ENCODE measurements around the gene HEXIM1. TPM values are rescaled to one million over a fixed set of nuclear protein-coding genes. Genes with fewer than 3 reads are reported as not detected.

Gene HEXIM1
- total RNA-seq, 2 experiments from 2014 or later = 50.5 to 50.9 TPM

DNA sequence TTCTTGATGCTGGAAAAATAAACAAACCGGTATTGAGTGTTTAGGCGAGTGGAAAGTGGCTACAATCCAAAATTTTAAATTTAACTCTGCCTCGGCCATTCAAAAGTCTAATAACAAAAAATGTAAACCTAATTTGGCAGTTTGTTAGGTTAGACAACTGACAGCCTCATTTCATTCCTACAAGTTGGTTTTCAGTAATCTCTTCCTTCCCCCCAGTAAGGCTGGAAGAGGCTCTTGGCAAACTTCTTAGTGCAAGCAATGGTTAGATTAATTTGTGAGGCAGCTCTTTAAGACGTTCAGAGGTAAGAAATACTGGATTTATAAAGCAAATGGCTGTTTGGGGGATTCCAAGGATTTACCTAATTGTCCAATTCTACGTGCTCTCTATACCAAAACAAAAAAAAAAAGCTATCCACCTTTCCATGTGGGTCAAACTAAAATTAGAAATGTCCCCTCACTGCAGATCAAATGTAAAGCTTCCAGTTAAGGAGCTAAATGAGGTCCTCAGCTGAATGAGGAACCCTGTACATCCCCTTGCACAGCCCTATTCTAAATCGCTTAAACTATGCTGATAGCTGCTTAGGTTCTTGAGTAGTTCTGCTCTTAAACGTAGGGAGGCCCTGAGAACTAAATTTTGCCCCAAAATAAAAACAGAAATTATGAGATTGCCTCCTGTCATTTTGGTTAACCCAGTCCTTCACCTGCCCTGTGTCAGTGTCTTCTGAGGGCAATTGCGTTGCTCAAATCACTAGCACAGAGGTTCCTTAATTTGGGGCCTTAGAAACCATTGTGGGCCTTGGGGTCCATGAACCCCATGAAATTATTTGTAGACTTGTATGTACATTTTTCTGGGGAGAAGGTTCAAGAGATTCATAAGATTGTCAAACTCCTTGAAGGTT, 2.9 kb downstream of the HEXIM1 start:
- Histone ChIP-seq H3K36me3 (ENCODE audit: insufficient read depth, low read length) (peaks cover 3% of the 10 kb centered on the region), H3K4me1 (ENCODE audit: insufficient read depth, low read length) (peaks cover 50% of the 10 kb centered on the region), H3K4me3 (ENCODE audit: low read length) (peak overlapping the region; percentile 94), H3K27ac (ENCODE audit: low read depth in 1 of 2, low read length in 2 of 2) (peak overlapping the region; percentile 45 to 70), H3K9me3 (ENCODE audit: control insufficient read depth in 1 of 2, insufficient read depth in 1 of 2, low read length in 2 of 2) (no peaks in the 10 kb centered on the region), H3K27me3 (ENCODE audit: control insufficient read depth in 1 of 2, insufficient read depth in 2 of 2, low read length in 2 of 2) (no peaks in the 10 kb centered on the region)
- ChIA-PET CTCF (interaction anchor here (0.5 to 6.4 kb wide), 17 partner anchors 7 to 164 kb away, joined by 3 to 168 read pairs (median 5); partner anchors contain the start of genes ACBD4, HEXIM2 and PLCD3), POLR2A (interaction anchor here (0.6 to 10.9 kb wide), 16 partner anchors 9 to 260 kb away, joined by 3 to 630 read pairs (median 18); partner anchors contain the start of genes ACBD4, FMNL1, HEXIM2 and MAP3K14)
- peak in 1 of 14 experiments; percentile 44 for DNase-seq
- H3K4me1 Mint-ChIP-seq (ENCODE audit: low read depth) = peaks cover 58% of the 10 kb centered on the region
- peak overlapping the region; percentile 76 for H3K4me3 Mint-ChIP-seq
- peak overlapping the region; percentile 99 for H3K27ac Mint-ChIP-seq
- no peak for ATAC-seq (ENCODE audit: poor library complexity)
- TF ChIP-seq, protein P1, sequence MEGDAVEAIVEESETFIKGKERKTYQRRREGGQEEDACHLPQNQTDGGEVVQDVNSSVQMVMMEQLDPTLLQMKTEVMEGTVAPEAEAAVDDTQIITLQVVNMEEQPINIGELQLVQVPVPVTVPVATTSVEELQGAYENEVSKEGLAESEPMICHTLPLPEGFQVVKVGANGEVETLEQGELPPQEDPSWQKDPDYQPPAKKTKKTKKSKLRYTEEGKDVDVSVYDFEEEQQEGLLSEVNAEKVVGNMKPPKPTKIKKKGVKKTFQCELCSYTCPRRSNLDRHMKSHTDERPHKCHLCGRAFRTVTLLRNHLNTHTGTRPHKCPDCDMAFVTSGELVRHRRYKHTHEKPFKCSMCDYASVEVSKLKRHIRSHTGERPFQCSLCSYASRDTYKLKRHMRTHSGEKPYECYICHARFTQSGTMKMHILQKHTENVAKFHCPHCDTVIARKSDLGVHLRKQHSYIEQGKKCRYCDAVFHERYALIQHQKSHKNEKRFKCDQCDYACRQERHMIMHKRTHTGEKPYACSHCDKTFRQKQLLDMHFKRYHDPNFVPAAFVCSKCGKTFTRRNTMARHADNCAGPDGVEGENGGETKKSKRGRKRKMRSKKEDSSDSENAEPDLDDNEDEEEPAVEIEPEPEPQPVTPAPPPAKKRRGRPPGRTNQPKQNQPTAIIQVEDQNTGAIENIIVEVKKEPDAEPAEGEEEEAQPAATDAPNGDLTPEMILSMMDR (IDR thresholded peaks at IDR 0.05) = no peak
- intact Hi-C loops (cut with DNase I, micrococcal nuclease) = no loop called here
- peaks cover 29% of the 10 kb centered on the region for H3K36me3 Mint-ChIP-seq (ENCODE audit: low read depth)
- H3K9me3 Mint-ChIP-seq = no peaks in the 10 kb centered on the region
- peaks cover 8% of the 10 kb centered on the region for H3K27me3 Mint-ChIP-seq

DNA sequence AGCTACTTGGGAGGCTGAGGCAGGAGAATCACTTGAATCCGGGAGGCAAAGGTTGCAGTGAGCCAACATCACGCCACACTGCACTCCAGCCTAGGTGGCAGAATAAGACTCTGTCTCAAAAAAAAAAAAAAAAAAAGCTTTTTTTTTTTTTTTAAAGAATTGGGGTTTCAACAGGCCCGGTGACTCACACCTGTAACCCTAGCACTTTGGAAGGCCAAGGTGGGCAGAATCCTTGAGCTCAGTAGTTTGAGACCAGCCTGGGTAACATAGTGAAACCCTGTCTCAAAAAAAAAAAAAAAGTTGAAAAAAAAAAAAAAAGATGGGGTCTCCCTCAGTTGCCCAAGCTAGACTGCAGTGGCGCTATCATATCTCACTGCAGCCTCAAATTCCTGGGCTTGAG, 6.8 kb downstream of the HEXIM1 start:
- TF ChIP-seq, protein P1 (IDR thresholded peaks at IDR 0.05) = no peak
- Mint-ChIP-seq H3K4me1 (ENCODE audit: low read depth) (peaks cover 48% of the 10 kb centered on the region), H3K36me3 (ENCODE audit: low read depth) (peaks cover 19% of the 10 kb centered on the region), H3K27me3 (no peaks in the 10 kb centered on the region), H3K9me3 (no peaks in the 10 kb centered on the region), H3K27ac (no peak overlapping the region), H3K4me3 (no peak overlapping the region)
- CTCF ChIA-PET = interaction anchor here (0.6 to 2.1 kb wide), 4 partner anchors 20 to 80 kb away, joined by 3 to 22 read pairs (median 5); partner anchors contain the start of gene ACBD4
- H3K4me3 ChIP-seq (ENCODE audit: low read length) = no peak overlapping the region
- intact Hi-C loops (cut with DNase I, micrococcal nuclease) = no loop called here
- H3K27ac ChIP-seq (ENCODE audit: low read depth in 1 of 2, low read length in 2 of 2) = no peak overlapping the region
- no peaks in the 10 kb centered on the region for H3K27me3 ChIP-seq (ENCODE audit: control insufficient read depth in 1 of 2, insufficient read depth in 2 of 2, low read length in 2 of 2)
- POLR2A ChIA-PET = interaction anchor here (0.9 to 1.2 kb wide), 2 partner anchors 17 to 19 kb away, joined by 3 to 4 read pairs; partner anchors contain the start of gene ACBD4
- peaks cover 3% of the 10 kb centered on the region for H3K36me3 ChIP-seq (ENCODE audit: insufficient read depth, low read length)
- H3K9me3 ChIP-seq (ENCODE audit: control insufficient read depth in 1 of 2, insufficient read depth in 1 of 2, low read length in 2 of 2) = no peaks in the 10 kb centered on the region
- DNase-seq = peak in 2 of 14 experiments; percentile 30 to 47
- H3K4me1 ChIP-seq (ENCODE audit: insufficient read depth, low read length) = peaks cover 40% of the 10 kb centered on the region
- ATAC-seq (ENCODE audit: poor library complexity) = no peak

DNA sequence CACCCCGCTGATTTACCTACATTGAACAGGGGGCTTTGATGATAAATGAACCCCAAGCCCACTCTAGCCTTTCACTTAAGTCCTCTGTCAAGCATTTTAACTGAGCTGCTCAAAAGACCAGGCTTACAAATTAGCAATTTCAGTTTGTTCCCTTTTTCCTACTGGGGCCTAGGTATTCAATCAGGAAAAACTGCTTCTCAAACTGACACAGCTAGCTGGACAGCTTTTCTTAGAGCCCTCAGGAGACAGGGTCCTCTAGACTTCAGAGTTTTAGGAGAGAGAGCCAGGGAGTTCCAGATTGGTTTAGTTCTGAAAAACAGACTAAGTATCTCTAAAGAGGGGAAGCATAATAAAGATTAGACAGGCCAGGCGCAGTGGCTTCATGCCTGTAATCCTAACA, 7.2 kb downstream of the HEXIM1 start:
- CTCF ChIA-PET = interaction anchor here (0.6 to 2.1 kb wide), 4 partner anchors 20 to 80 kb away, joined by 3 to 22 read pairs (median 5); partner anchors contain the start of gene ACBD4
- peak overlapping the region; percentile 51 for H3K27ac Mint-ChIP-seq

More for the DNA sequence above, 7.2 kb downstream of the HEXIM1 start:
- DNase-seq = no peak
- intact Hi-C loops (cut with DNase I, micrococcal nuclease) = no loop called here
- peaks cover 48% of the 10 kb centered on the region for H3K4me1 Mint-ChIP-seq (ENCODE audit: low read depth)
- POLR2A ChIA-PET = interaction anchor here (0.9 to 1.2 kb wide), 2 partner anchors 17 to 20 kb away, joined by 3 to 4 read pairs; partner anchors contain the start of gene ACBD4
- H3K4me3 ChIP-seq (ENCODE audit: low read length) = no peak overlapping the region
- H3K9me3 Mint-ChIP-seq = no peaks in the 10 kb centered on the region
- H3K36me3 Mint-ChIP-seq (ENCODE audit: low read depth) = peaks cover 20% of the 10 kb centered on the region
- H3K27me3 ChIP-seq (ENCODE audit: control insufficient read depth in 1 of 2, insufficient read depth in 2 of 2, low read length in 2 of 2) = no peaks in the 10 kb centered on the region
- TF ChIP-seq, protein P1 (IDR thresholded peaks at IDR 0.05) = no peak
- H3K4me3 Mint-ChIP-seq = no peak overlapping the region
- no peak overlapping the region for H3K27ac ChIP-seq (ENCODE audit: low read depth in 1 of 2, low read length in 2 of 2)
- no peak for ATAC-seq (ENCODE audit: poor library complexity)
- H3K4me1 ChIP-seq (ENCODE audit: insufficient read depth, low read length) = peaks cover 40% of the 10 kb centered on the region
- H3K27me3 Mint-ChIP-seq = no peaks in the 10 kb centered on the region
- no peaks in the 10 kb centered on the region for H3K9me3 ChIP-seq (ENCODE audit: control insufficient read depth in 1 of 2, insufficient read depth in 1 of 2, low read length in 2 of 2)
- H3K36me3 ChIP-seq (ENCODE audit: insufficient read depth, low read length) = peaks cover 3% of the 10 kb centered on the region

All from CD4-positive, alpha-beta T cell (primary cell).